GM21619 (cell line): ENCODE data around the gene CRTC2.
"Not testable (repeated sequence)": the region's sequence is repeated elsewhere in the genome, so short reads cannot be mapped to it uniquely, and the experiment has no call there.

Source experiments
- ATAC-seq: cut with Tn5 transposase; IDR thresholded peaks from one replicate; pipeline ENCODE4 v1.9.1; 2021; ENCODE audit not compliant: unreplicated experiment

The CRTC2 gene, protein sequence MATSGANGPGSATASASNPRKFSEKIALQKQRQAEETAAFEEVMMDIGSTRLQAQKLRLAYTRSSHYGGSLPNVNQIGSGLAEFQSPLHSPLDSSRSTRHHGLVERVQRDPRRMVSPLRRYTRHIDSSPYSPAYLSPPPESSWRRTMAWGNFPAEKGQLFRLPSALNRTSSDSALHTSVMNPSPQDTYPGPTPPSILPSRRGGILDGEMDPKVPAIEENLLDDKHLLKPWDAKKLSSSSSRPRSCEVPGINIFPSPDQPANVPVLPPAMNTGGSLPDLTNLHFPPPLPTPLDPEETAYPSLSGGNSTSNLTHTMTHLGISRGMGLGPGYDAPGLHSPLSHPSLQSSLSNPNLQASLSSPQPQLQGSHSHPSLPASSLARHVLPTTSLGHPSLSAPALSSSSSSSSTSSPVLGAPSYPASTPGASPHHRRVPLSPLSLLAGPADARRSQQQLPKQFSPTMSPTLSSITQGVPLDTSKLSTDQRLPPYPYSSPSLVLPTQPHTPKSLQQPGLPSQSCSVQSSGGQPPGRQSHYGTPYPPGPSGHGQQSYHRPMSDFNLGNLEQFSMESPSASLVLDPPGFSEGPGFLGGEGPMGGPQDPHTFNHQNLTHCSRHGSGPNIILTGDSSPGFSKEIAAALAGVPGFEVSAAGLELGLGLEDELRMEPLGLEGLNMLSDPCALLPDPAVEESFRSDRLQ

DNA sequence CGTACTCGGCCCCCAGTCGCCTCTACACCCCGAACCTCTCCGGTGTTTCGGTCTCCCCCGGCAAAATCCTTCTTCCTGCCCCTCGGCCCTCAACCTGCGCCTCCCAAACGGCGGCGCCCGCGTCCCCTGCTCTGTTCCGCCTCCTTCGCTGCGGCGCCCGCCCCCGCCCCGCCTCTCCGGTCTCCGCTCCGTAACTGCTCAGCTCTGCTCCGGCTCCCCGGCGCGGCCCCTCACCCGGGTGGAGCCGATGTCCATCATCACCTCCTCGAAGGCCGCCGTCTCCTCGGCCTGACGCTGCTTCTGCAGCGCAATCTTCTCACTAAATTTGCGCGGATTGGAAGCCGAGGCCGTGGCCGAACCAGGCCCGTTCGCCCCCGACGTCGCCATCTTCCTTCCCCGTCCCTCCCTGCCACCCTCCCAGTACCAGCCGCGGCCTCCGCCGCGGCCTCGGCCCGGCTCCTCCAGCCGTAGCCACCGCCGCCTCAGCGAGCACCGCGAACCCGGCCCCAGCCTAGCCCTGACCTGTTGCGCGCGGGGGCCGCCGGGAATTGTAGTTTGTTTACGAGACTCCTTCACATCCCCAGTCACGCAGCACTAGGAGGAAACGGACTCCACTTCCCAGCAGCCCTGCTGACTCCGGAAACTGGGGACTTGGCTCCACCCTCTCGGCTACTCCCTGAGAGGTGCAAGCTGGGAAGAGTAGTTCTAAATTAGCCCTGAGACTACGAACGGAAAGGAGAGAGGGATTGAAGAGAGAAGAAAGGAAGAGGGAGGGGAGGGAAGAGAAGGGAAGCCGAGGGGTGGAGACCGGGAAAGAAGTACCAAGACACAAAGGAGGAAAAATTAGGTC lies at the start of gene CRTC2:
Gene CRTC2, minus strand, starts transcription at position 502 of the 850 bp plus-strand sequence. Its CDS starts 115 bp downstream, at position 387.
- ATAC-seq, result peak; percentile 72

DNA sequence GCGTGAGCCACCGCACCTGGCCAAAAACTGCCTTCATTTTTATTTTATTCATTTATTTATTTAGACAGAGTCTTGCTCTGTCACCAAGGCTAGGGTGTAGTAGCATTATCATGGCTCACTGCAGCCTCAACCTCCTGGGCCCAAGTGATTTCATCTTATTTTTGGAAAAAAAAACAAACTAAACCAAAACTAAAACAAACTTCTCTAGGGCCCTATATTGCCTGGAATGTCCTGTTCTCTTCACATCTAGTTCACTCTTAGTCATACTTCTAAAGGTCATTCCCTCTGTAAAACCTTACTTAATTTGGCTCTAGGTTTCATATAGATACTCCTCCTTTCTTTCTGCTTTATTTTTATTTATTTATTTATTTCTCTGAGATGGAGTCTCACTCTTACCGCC lies 47.7 kb upstream of the CRTC2 start:
- no peak for ATAC-seq

DNA sequence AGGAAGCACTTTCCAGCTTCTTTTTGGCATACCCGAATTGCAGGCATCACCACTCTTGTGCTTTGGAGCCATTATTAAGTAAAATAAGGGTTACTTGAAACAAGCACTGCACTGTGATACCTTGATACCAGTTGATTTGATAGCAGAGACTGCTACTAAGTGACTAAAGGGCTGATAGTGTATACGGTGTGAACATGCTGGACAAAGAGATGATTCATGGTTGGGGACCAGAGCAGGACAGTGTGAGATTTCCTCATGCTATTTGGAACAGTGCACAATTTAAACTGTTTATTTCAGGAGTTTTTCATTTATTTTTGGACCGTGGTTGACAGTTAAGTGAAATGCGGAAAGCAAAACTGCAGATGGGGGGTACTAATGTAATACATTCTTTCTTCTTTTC lies 42.0 kb upstream of the CRTC2 start:
- ATAC-seq, result no peak

DNA sequence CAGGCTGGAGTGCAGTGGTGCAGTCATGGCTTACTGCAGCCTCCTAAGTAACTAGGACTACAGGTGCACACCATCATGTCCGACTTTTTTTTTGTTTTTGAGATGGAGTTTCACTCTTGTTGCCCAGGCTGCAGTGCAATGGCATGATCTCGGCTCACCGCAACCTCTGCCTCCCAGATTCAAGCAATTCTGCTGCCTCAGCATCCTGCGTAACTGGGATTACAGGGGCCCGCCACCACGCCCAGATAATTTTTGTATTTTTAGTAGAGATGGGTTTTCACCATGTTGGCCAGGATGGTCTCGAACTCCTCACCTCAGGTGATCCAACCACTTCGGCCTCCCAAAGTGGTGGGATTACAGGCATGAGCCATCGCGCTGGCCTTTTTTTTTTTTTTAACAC lies 38.5 kb upstream of the CRTC2 start:
- ATAC-seq, result not testable (repeated sequence)

DNA sequence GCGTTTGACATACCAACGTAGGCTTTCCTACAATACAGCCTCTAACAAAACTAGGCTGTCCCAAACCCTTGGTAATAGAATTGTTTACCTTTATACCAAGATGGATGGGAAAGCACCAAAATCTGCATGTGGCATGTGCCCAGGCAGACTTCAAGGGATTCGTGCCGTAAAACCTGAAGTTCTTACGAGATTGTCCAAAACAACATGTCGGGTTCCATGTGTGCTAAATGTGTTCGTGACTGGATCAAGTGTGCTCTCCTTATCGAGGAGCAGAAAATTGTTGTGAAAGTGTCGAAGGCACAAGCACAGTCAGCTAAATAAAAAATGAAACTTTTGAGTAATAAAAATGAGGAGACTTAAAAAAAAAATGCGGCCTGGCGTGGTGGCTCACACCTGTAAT lies 37.2 kb upstream of the CRTC2 start:
- no peak for ATAC-seq

DNA sequence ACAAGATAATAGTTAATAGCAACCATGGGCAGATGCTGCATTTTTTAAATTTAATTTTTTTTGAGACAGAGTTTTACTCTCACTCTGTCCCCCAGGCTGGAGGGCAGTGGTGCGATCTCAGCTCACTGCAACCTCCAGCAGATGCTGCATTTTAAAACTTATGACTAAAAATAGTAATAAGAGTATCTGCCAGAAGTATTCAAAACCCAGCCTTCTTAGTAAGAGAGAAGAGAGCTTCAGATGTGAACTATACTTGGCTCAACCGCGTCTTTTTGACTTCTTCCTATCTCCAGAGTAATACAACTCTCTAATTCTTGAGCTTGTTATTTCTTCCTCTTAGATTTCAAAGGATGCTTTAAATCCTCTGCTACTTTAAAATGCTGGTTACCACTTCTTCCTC lies 36.8 kb upstream of the CRTC2 start:
- ATAC-seq, result no peak

DNA sequence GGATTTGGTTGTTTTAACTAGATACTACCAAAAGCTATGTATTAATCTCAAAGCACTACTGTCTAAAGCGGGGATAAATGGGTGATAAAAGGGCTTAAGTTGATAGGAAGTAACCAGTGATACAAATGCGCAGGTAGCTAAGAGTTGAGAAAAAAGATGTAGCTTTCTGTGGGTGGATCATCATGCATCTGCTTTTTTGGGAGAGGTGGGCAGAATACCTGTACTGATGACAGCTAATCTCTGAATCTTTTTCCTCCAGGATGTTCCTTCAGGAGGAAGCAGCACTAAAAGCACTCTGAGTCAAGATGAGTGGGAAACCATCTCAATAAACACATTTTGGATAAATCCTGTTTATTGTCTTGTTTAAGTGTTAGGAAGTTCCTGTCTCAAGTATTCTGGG lies 33.4 kb upstream of the CRTC2 start:
- ATAC-seq, result no peak

DNA sequence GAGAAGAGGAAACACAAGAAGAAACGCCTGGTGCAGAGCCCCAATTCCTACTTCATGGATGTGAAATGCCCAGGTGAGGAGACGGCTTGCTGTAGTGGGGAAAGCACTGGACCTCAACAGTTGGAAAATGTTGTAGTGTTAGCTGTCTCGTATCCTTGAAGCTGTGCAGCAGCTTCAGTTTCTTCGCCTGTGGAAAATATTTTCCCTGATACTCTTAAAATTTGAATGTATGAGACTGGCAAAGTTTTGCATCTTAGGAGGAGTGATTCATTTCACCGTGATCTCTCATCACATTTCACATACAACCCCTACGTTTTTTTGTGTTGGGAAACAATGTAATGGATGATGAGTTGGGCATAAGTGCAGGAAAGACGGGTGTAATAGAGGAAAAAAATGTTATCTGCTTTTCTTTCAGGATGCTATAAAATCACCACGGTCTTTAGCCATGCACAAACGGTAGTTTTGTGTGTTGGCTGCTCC lies 32.8 kb upstream of the CRTC2 start:
- no peak for ATAC-seq

DNA sequence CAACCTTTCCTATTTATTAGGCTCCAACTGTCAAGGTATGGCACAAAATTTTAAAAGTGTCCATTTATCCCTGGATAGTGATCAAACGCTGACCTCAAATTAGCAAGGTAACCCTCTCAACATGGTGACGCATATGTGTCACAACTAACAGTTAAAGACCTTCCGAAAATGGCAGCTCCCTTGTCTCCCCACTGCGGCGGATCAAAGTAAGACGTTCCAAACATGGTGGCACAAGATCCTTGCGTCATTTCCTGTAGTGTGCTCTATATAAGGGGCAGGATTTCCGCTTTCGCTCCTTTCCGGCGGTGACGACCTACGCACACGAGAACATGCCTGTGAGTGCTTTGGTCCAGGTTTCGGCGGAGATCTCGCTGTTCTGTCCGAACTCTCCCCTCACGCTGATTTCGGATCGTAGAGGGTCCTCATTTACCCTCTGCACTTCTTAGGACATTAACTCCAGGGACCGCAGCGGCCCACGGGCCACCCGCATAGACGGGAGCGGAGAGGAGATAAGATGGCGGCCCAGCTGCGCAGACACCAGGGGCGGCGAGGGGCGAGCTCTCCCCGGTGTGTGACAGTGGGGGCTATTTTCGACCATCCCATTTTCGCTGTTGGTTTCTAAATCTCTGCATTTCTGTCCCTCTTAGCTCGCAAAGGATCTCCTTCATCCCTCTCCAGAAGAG lies 32.2 kb upstream of the CRTC2 start, which contains the start of gene RPS27:
Gene RPS27, plus strand, starts transcription at position 295 of the 683 bp plus-strand sequence. Its CDS starts 35 bp downstream, at position 330.
- ATAC-seq, result peak; percentile 63

DNA sequence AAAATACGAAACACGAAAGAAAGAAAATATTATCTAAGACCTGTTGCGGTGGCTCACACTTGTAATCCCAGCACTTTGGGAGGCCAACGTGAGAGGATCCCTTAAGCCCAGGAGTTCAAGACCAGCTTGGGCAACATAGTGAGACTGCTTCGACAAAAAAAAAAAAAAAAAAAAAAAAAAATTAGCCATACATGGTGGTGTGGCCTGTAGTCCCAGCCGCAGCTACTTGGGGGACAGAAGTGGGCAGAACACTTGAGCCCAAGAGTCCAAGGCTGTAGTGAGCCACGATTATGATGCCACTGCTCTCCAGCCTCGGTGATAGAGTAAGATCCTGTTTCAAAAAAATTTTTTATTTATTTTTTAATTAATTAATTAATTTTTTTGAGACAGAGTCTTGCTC lies 29.2 kb upstream of the CRTC2 start:
- ATAC-seq, result no peak

DNA sequence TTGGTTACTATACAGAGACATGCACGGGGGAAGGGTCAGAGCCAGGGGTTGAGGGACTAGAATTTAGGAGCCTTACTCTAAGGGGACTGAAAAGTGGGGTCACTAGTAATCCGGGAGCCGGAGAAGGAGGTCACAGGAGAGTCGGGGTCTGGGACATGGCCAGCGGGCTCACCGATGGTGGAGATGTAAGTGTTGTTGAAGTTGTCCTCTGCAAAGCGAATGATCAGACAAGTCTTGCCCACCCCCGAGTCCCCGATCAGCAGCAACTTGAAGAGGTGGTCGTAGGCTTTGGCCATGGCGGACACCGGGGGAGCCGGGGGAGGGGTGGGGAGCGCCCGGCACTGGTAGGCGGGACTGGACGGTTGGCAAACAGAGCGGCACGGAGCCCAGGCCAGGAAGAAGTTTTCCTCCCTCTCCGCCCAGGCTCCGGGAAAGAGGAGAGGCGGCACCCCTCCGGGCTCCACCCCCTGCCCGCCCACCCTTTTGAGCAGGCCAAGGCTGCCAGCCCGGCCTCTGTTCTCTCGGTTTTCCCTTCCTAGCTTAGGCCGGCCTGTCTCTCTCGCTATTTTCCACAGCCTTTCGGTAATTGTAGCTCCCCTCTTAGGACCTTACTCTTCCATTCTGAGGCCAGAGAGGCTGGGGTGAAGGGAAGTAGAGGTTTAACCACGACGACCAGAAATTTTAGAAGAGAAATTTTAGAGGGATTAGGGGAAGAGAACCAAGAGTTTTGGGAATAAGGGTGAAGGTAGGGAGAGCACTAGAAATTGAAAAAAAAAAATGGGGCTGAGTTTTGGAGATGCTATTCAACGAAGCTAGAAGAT lies 27.7 kb upstream of the CRTC2 start, which contains the start of gene RAB13:
Gene RAB13, minus strand, starts transcription at position 399 of the 821 bp plus-strand sequence. Its CDS starts 103 bp downstream, at position 296.
- no peak for ATAC-seq

DNA sequence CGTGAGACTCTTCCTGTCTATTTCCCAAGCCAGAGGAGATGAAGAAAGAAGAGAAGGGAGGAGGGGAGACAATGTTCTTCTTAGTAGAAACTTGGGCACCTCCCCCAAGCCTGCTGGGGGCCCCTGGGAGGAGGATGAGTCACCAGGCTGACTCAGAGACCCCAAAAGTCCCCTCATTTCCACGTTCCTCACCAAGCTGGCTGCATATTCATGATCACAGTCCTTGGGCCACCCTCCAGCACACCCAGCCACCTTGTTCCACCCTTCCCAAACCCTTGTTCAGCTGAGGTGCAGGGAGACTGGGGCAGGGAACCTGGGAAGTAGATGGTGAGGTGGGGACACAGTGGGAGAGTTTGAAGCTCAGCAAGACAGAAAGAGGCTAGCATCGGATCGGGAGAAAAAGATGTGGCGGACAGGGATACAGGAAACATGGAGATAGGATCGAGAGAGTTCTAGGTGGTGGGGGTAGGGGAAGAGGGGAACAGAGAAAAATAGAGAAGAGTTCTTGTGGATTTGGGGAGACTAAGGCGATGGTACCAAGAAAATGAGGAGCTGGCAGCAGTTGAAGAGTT lies 27.0 kb upstream of the CRTC2 start:
- ATAC-seq, result no peak

DNA sequence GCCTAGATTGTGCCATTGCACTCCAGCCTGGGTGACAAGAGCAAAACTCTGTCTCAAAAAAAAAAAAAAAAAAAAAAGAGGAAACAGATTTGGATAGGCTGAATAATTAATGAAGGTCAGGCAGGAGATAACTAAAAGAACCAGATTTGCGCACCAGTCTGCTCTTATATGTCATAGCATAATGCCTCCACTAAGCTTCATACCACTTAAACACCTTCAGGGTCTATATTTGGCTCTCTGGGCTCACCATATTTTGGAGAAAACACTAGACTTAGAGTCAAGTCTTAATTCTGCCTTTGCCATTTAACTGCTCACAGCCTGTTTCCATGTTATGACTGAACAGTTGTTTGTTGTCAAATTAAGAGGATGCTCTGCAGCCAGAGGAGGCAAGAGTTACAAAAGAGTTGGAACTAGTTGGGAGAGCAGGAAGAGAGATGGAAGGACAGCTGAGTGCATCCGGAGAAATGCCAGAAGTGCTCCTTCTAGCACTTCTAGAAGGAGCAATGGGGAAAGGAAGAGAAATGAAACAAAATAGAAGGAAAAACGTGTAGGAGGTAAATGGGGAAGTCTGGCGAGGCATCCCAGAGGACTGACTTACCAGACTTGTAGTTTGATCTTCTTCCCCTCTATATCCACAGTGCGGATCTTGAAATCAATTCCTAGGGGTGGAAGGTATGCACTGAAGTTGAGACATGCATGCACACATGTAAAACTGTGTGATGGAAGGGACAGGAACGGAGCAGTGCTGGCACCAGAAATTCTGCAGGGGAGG lies 25.9 kb upstream of the CRTC2 start:
- ATAC-seq, result no peak

DNA sequence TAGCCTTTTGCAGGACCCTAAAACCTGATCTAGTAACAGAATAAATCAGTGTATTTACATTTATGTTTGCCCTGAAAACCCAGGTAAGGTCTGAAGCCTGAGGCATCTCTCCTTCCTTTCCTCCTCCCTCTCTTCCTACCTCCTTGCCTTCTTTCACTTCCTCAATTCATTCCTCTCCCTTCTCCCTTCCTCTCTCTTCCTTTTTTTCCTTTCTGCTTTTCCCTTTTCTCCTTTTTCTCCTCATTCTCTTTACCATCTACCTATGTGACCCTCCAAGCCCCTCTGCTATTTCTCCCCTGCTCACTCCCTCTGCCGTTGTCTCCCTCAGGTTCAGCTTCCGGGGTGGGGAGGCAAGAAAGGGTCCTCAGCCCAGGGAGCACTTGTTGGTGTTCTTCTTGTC lies 23.3 kb upstream of the CRTC2 start:
- not testable (repeated sequence) for ATAC-seq

DNA sequence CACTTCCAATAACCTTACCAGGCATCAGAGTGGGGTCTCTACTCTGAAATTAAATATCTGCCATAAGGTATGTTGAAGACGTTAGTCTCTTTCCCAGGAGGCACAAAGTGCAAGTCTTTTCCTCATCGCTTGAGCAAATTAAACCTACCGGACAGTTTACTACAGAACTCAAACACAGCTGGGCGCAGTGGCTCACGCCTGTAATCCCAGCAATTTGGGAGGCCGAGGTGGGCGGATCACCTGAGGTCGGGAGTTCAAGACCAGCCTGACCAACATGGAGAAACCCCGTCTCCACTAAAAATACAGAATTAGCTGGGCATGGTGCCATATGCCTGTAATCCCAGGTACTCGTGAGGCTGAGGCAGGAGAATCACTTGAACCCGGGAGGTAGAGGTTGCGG lies 20.7 kb upstream of the CRTC2 start:
- ATAC-seq, result not testable (repeated sequence)

DNA sequence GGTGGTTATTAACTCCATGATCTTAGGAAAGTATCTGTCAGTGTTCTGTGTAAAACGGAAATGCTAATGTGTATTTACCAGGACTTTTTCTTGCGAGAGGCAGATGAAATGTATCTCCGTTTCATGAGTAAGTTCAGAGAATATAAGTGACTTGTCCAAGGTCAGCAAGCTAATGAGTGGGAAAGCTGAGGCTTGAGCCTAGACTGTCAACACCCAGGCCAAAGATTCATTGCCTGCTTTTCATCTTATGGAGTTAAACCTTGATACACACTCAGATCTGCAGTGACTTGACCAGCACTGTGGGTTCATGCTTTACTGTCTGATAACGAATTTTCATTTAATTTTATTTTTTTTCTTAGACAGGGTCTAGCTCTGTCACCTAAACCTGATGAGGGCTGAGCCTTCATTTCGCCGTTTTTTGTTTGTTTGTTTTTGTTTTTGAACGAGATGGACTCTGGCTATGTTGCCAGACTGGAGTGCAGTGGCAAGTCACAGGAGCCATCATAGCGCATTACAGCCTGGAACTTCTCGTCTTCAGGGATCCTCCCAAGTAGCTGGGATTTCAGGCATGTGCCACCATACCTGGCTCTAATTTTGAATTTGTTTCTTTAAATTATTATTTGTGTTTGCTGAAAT lies 20.0 kb upstream of the CRTC2 start:
- ATAC-seq, result no peak

DNA sequence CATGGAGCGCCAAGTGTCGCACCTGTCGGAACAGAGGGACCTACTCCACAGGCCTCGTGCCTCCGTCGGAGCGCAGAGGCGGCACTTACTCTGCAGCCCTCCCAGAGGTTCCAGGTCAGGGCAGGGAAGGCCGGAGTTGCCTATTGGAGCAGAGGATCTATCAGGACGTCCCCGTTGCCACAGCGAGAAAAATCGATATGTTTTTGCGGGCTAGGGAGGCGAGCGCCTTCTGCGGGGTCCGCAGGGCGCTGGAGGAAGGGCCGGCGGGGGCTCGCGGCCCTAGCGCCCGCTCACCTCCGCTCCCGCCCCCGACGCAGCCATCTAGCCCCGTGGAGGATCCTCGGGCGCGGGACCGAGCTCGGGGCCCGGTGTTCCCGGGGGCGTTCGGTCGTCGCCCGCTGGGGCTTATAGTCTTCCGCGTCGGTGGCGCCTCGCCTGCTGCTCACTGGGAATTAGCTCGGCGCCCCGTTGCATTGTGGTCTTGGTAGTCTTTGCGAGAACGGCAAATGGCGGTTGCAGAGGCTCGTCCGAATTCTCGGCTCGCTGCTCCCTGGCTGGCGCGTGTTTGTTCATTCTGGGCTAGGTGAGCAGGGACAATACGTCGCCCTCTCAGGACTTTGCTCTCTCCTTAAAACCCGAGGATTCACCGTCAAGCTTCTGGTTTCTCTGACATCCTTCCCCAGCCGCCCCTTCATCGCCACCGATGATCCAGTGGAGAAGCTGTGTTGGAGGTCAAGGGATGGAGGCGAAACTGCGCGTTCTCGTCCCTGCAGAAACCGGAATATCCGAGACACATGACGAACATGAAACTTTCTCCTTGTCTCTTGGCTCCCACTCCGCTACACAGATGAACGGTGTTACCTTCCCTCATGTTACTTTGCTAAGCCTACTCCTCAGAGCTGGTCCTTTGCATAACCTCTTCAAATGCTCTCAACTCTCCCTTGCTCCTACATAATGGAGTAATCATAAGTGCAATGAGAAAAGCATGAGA lies 19.1 kb upstream of the CRTC2 start, which contains the start of gene JTB:
Gene JTB, minus strand, starts transcription at position 425 of the 991 bp plus-strand sequence. Its CDS starts 422 bp downstream, at position 3.
- peak; percentile 76 for ATAC-seq
